OCI-LY7 (cell line): ENCODE measurements around the gene SHLD1.

Source experiments
- CTCF ChIP-seq: fragments of 200-600 bp; sonication (generic); conservative IDR thresholded peaks from 2 replicates; pipeline ENCODE4 v1.5.1; 2014; ENCODE audit warnings: mild to moderate bottlenecking, antibody characterized with exemption, low read length, moderate library complexity, mixed read lengths
- EZH2phosphoT487 ChIP-seq: fragments of 200-600 bp; sonication (generic); IDR thresholded peaks from 2 replicates; pipeline ENCODE4 v1.6.1; 2018; ENCODE audit warnings: low read depth, borderline replicate concordance, mild to moderate bottlenecking, mixed run types, antibody characterized with exemption, low read length, moderate library complexity, mixed read lengths

- TF ChIP-seq CTCF = no peak
- TF ChIP-seq EZH2phosphoT487 = no peak
These were observed 34.5 kb downstream of the SHLD1 start for GRCh38 chr20:5784735-5785134.
